HG03439 (cell line): ENCODE data around the gene CA10.

Source experiments
- ATAC-seq: cut with Tn5 transposase; IDR thresholded peaks from one replicate; pipeline ENCODE4 v1.9.1; 2021; ENCODE audit warnings: mild to moderate bottlenecking, moderate library complexity; ENCODE audit not compliant: unreplicated experiment

The CA10 gene

DNA sequence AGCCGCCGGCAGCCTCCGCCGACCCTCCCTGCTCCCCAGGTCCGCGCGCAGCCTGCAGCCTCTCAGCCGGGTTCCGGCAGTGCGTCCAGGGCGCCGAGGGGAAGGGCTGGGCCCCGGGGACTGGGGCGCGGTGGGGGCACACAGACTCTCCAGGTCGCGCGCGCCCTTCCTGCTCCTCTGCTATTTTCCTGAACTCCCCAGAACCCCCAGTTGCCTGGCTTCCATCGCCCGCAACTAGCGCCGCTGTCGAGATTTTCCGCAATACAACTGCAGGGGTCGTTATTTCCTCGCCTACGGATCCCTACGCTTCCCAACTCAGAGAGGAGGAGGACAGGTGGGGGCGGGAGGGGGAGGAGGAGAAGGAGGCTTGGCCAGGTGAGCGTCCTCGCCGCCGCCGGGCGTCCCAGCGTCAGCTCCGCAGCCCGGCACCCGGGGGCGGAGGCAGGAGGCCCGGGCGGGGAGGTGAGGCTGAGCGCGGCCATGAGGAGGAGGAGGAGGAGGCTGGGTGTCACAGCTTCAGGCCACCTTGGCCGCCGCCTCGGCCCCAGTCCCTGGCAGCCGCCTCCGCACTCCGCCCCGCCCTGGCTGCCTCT lies at the start of gene CA10:
Gene CA10 (minus strand): TSS at position 265 of the 593 bp plus-strand sequence.
- ATAC-seq = no peak

DNA sequence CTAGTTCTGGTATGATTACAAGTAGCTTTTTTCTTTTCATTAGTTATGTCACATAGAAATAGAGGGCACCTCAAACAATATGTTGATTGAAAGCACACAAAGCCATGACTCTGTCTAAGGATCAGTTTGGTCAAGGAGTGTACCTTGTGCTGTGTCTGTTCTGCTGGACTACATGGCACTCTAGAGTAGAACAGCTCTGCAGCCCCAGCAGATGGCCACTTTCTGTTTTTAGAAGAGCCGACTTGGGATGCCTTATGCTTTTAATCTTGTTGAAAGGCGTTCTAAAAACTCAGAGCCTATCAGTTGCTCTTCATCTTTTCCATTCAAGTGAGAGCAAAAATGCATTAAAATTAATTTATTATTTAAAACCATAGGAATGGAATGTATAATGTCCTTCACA lies 49.3 kb upstream of the CA10 start:
- no peak for ATAC-seq

DNA sequence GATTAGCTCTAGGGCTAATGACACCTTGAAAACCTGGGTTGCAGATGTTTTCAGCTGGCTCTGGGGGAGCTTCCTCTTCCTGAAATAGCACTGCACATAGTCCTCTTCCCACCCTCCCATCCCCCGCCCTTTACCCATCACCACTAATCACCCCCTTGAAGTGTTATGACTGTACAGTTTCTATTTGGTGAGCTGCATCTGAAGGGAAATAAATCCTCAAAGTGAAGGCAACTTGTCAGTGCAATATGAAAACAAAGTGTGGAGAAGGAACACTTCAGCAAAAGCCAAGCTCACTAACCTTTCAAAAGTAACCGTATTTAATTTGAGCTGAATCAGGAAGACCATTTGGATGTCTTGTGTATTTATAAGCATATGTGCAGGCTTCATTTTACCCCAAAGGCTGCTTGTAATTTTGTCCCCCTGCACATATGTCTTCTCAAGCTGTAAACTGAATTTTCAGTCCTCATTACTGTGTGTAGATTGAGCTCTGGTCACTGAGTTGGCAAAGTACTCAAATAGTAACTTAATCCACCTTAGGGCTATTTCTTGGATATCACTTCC lies 44.1 kb upstream of the CA10 start:
- ATAC-seq = no peak

DNA sequence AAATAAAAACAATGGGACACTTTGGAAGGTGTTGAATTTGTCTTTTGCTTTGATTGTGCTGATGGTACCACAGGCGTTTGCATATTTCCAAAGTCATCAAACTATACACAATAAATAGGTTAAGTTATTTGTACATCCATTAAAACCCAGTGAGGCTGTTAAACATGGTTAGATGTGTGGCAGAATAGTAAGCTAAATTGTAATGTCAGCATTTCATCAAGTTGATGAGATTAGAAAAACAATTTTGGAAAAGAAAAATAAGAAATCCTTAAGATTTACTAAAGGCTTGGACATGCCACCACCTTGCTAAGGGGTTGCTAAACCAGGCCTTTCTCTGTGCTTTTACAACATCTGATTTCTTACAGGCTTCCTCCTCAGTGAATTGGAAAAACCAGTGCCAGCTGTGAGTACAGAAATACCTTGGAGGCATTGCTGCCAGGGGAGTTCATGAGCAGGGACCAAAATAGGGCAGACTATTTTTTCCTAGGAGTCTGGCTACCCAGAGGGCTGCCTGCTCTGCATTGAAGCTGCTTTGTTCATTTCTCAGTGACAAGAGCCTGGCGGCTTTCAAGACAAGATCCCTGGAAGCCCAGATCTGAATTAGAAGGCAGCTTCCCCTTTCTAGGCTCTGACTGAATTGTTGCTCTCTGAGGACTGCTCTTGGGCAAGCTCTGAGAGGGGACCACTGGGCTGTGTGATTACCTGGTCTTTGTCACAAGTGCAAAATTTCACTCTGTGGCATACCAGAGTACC lies 43.4 kb upstream of the CA10 start:
- no peak for ATAC-seq

DNA sequence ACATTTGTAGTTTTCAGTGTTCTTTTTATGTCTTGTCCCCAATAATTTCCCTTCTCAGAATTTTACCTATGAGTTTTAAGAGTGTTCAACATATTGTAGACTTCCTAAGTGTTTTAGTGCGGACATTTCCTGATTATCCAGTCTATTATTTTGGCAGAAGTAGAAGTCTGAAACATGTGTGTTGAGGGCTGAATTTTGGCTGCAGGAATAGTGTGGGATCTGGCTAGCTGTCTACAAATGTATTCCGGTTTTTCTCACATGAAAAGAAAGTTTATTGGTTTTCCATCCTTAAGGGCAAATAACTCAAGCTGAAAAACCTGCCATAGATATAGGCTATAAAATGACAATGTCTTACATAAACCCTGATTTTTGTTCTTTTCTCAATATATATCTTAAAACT lies 33.0 kb upstream of the CA10 start:
- no peak for ATAC-seq

DNA sequence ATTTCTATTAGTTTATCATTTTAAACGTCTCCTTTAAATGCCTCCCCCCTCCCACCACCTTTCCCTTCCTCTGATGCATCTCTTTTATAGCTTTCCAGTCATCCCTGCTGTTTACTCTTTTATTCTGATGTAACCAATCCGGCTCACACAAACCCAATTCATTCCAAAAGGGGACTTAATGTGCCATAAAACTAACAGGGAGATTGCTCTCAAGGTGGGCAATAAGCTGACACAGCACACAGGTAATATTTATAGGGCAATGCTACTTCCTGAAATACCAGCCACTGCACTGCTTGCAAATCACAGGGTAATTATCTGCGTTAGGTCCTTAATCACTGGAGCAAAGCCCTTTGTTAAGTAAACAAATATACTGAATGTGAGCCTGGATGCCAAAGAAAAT lies 23.3 kb upstream of the CA10 start:
- no peak for ATAC-seq

DNA sequence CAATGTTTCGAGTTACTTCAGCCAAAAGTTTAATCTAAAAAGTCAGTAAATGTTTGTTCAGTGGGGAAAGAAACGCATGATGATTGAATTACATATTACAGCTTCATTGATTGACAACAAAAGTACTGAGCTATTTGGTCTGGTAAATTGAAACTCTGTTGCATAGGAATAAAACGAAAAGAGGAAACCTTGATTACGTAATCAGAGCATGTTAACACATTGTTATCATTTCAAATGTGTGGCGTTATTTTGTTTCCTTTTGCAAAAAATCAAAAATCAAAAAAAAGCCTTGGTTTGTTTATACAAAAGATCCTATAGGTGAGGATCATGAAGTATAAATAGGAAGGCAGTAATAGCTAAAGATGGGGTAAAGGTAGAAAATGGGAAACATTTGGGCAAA lies 19.5 kb upstream of the CA10 start:
- no peak for ATAC-seq

DNA sequence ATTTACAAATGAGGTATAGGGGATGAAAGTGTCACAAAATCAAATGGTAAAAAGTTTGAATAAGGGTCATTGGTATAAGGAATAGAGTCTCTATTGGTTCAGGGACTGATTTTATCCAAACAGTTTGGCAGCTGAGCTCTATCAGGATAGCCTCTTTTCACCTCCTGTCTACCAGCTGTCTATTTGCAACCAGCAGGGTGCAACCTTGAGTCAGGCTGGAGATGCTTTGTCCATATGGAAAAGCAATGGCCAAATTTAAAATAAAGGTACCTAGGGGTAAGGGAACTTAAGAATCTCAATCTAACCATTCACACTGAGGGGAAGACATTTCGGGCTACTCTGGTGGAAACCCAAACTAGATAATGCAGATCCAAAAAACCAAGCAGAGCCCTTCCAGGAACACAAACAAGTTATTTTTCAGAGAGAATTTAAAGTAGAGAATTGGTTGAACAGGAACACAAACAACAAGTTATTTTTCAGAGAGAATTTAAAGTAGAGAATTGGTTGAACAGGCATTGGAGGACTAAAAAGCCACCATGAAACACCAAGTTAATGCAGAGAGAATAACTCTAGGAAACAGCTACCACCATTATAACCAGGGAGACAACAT lies 12.6 kb upstream of the CA10 start:
- no peak for ATAC-seq

DNA sequence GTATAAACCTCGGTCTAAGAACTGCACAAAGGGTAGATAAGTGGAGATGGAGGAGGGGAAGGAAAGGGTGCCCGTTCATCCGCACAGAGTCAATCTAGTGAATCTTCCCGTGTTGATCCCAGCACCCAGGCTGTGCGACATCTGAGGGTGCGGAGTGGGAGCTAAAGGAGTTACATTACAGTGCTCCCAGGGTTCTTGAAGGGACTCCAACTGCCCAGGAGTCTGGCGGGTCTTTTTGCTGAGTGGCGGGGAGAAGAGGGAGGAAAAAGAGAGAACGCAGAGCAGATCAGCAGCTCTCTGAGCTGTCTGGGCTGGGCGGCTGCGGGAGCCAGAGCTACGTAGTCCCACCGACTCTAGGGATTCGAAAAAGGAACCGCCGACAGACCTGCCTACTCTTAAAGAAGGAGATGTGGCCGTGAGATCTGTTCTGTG lies 1.6 kb upstream of the CA10 start:
- no peak for ATAC-seq

DNA sequence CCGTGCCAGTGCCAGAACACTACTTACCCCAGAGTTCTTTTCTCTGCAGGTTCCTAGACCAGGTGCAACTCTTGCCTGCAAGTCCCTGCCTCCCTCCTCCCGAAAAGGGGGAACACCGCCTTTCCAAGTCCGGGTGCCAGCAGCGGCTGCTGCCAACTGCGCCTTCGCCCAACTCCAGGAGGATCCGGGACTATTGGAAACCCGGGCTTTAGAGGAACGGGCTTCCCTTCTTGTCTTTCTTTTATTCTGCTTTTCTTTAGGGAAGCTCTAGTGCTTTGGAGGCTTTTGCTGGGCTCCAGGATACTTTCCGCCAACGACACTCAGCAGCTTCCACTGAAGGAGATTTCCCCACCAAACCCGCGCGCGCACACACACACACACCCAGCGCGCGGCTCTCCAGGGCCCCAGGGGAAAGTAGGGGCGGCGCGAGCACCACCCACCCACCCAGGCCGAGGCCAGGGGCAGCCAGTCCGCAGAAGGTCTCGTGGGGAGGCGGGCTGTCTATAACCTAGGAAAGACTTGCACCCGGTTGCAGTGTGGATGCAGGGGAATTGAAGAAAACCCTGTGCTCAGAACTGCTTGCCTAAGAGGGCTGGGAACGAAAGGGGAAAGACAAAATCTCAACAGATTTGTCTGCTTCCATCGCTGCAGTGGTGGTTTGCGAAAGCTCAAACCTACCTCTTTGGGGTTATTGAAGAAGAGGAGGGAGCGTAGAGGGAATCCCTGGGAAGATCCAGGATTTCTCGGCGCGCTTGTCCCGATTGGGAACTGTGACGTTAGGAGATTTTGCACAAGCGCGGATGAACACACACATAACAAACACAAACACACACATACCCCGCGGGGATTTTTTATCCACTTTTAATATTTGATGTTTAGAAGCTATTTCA lies 977 bp upstream of the CA10 start:
- no peak for ATAC-seq

DNA sequence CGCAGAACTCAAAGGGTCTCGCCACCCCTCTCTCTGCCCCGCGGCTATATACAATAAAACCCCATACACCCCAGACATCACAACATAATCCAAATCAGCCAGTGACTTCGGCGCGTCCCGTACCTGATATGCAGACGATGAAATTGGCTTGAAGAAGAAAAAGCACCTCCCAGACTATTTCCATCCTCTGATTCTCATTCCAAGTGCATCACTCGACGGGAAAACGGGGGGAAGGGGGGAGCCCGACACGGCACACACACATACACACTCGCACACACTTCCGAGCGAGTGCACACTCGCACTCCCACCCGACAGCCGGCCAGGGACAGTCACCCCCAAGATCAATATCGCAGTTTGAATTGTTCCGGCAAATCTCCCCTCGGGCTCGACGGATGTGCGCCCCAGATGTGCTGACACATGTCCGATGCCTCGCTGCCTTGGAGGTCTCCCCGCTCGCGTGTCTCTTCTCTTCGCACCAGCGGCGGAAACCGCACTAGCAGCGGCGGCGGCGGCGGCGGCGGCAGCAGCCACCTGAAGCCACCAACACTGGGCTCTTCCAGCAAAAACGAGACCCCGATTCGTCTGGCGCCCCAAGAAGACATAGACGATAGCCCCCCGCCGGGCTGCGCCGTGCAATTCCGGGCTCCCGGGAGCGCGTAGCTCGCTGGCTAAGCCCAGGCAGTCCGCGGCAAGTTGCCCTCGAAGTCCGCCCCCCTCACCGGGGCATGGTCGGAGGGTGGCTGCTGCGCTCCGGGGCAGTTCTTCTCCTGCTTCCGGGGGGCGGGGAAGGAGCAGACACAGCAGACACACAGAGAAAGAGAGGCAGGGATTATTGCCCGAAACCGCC lies 688 bp downstream of the CA10 start:
- ATAC-seq = no peak

DNA sequence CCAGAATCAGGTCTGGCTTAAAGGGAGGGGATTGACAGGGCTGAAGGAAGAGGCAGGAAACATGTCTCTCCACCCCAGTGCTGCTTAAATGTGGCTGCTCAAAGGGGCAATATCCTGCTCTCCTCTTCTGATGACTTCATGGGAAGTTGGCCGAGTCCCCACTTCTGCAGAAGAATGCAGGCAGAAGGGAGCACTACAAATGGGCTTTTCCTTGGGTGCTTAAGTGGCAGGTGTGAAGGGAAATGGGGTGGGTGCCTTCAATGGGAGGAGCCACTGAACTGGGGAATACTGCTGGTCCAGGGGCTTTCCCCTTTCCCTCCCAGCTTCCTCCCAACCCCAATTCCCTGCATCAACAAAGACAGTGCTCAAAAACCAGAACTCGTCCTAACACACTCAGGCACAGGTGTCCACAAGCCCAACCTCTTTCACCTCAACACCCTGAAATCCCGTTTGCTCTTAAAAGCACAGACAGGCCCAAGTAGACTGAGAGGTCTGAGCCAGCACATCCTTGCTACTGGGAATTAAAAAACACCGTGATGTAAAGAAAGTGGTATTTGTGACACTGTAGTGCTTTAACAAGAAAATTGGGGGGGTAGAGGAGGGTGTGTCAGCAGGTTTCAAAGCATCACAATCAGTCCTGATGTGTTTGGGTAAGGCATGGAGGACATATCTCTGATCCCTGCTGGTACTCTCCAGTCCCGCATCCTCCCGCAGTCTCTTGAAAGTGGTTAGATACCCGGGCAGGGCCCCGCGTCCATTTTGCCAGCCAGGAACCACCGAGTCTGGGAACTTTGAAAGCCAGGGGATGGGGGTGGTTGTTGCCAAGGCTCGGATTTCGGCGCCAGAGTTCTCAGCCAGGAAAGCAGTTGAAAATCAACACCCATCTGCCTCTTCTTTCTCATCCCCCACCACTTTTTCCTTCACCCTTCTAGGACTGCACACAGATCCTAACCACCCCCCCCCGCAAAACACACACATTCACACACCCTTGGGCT lies 1.6 kb downstream of the CA10 start:
- ATAC-seq = no peak

DNA sequence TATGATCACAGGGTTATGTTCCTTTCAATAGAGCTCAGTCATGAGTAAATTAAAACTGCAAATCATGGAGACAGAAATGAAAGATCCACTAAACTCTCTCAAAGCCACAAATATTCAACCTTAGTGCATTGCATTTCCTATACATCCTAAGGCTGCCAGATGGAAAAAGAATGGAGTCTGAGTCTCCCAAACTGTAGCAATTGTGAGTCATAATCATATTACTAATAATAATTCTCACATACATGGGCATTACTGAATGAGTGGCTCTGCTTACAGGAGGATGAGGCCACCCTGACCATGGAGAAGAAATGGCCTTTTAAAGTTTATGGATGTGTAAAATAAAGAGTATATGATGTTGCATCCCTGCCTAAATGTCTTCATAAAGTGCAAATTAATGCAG lies 3.2 kb downstream of the CA10 start:
- ATAC-seq = no peak

DNA sequence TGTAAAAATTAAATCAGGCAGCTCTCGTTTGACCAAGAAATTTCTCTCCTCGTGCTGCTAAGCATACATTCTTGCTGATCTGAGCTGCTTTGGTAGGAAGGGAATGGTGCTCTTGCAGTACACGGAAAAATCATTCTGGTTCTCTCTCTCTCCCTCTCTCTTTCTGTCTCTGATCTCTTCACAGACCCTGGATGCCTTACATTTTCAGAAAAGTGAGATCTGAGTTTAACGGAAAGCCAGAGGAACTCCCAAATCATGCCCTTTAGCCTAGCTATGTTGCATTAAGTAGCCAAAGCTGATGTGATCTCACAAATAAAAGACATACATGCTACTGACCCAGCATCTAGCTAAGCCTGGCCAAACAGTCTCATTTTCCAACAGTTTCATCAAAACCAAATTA lies 4.0 kb downstream of the CA10 start:
- no peak for ATAC-seq

DNA sequence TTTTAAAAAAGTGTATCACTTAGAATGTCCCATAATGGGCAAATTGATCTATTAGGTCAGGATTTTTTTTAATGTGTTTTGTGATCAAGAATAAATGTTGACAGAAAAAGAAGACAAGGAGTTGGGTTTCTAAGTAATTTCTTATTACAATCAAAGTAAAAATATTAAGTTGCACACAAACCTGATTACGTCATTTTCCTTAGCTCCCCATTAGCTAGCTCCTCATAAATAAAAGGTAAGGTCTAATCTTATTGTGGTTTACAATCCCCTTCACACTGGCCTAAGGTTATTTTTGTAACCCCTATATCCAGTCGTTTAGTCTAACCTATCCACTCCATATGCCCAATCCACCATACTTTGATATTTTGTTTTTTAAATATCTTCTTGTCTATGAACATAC lies 7.6 kb downstream of the CA10 start:
- no peak for ATAC-seq

DNA sequence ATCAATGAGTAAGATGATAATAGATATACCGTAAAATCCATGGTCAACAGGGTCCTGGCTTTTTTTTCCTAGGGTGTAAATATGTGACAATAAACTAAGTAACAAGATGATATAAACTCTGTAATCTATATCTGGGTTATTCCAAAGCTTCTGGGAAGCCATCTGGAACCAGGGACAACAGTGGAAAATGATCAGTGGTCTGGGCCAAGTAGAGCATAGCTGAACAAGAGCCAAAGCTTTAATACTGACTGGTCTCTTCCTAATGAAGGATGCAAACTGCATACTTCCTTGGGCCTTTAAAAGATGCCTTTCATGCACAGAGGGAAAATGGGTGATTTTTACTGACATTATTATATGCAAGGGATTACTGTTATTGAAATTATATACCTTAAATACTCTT lies 8.9 kb downstream of the CA10 start:
- no peak for ATAC-seq

DNA sequence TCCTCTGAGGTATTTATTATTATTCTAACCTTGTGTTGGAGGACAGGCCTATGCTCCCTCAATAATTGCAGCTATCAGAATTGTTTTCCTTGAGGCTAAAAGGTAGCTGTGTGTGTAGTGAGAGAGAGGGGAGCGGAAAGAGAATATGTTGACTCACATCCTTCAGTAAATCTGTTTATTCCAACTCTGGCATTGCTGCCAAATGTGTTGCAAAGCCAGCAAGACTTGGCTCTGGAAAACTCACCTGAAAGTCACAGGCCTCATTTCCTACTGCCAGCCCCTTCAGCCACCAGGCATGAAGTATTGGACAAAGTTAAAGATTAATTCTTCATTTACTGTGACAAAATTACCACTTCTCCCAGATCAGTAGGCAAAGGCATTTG lies 9.6 kb downstream of the CA10 start:
- ATAC-seq = no peak

DNA sequence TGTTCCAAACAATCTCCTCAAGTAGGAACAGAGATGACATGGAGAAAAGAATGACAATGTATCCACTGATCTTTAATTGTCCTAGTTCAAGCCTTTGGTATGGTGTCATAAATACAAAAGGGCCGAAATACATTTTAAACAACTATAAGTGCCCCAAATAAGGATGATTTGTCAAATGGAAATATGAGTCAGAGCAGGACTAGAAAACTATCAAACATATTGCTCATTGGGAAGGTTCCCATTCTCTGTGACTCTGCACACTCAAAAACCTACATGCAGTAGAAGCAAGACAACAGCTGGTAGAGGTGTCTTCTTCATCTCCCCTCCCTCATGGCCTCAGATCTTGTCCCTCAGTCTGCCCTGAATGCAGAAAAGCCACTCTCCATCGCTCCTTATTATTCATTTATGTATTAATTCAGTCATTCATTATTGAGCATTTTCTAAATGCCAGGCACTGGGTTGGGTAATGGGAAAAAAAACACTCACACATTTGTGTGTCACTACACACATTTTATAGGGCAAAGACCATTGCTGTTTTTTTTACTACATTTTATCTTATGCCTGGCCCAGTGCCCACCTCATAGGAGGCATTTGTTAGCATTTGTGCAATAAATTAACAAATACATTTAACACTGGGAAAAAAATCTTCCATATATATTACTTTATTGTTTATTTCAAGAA lies 10.1 kb downstream of the CA10 start:
- no peak for ATAC-seq
